Loucy (cell line): ENCODE measurements around the gene SRXN1.

Experiments used
- H2AFZ ChIP-seq: fragments of 200-600 bp; sonication (generic); 2 replicates; pipeline ENCODE4 v1.6.0; 2016; ENCODE audit warnings: antibody characterized with exemption, mild to moderate bottlenecking, low read length, moderate library complexity
- H3F3A ChIP-seq: fragments of 200-600 bp; 2 replicates; pipeline ENCODE4 v1.6.0; 2016; ENCODE audit warnings: antibody characterized with exemption, low read depth, mild to moderate bottlenecking
- H3K27me3 ChIP-seq: fragments of 200-600 bp; sonication (generic); 2 replicates; pipeline ENCODE4 v1.6.1; 2014; ENCODE audit warnings: low read length, mild to moderate bottlenecking; ENCODE audit not compliant: insufficient read depth, poor library complexity, severe bottlenecking
- H3K36me3 ChIP-seq: fragments of 200-600 bp; sonication (generic); 2 replicates; pipeline ENCODE4 v1.6.1; 2016; ENCODE audit warnings: low read length; ENCODE audit not compliant: insufficient read depth
- H3K4me1 ChIP-seq: fragments of 200-600 bp; sonication (generic); 2 replicates; pipeline ENCODE4 v1.5.1; 2014; ENCODE audit warnings: low read length, mild to moderate bottlenecking; ENCODE audit not compliant: insufficient read depth, poor library complexity, severe bottlenecking
- H3K4me2 ChIP-seq: fragments of 200-600 bp; sonication (generic); 2 replicates; pipeline ENCODE4 v1.6.0; 2014; ENCODE audit warnings: antibody characterized with exemption, low read length, low read depth, mild to moderate bottlenecking; ENCODE audit not compliant: poor library complexity, severe bottlenecking
- H3K4me3 ChIP-seq: fragments of 200-600 bp; sonication (generic); 2 replicates; pipeline ENCODE4 v1.5.1; 2014; ENCODE audit warnings: low read length, mild to moderate bottlenecking, mixed read lengths; ENCODE audit not compliant: poor library complexity, severe bottlenecking
- H3K79me2 ChIP-seq: fragments of 200-600 bp; sonication (generic); 2 replicates; pipeline ENCODE4 v1.6.1; 2014; ENCODE audit warnings: low read length; ENCODE audit not compliant: insufficient read depth
- H3K9ac ChIP-seq: fragments of 200-600 bp; sonication (generic); 2 replicates; pipeline ENCODE4 v1.6.0; 2014; ENCODE audit warnings: mild to moderate bottlenecking, low read depth, low read length, moderate library complexity; ENCODE audit not compliant: poor library complexity, severe bottlenecking
- H3K9me2 ChIP-seq: fragments of 200-600 bp; sonication (generic); replicated peaks from 2 replicates; pipeline ENCODE4 v1.6.1; 2016; ENCODE audit warnings: low read depth, low read length, mixed read lengths
- H3K9me3 ChIP-seq: fragments of 200-600 bp; sonication (generic); 2 replicates; pipeline ENCODE4 v1.6.1; 2014; ENCODE audit warnings: mild to moderate bottlenecking, antibody characterized with exemption, low read length, low read depth; ENCODE audit not compliant: insufficient read depth
- H4K20me1 ChIP-seq: fragments of 200-600 bp; sonication (generic); 2 replicates; pipeline ENCODE4 v1.6.0; 2014; ENCODE audit warnings: antibody characterized with exemption, low read length, mild to moderate bottlenecking; ENCODE audit not compliant: insufficient read depth, poor library complexity, severe bottlenecking
- CTCF ChIP-seq: fragments of 200-600 bp; sonication (generic); conservative IDR thresholded peaks from 2 replicates; pipeline ENCODE4 v1.5.1; 2014; ENCODE audit warnings: mild to moderate bottlenecking, antibody characterized with exemption, low read length
- EZH2phosphoT487 ChIP-seq: fragments of 200-600 bp; IDR thresholded peaks from 2 replicates; pipeline ENCODE4 v1.6.1; 2018; ENCODE audit warnings: antibody characterized with exemption, mild to moderate bottlenecking, moderate library complexity, borderline replicate concordance

Gene SRXN1

GRCh38 chr20:621125-621756 lies 31.8 kb downstream of the SRXN1 start:
- Histone ChIP-seq H3K4me2 (no peak overlapping the region), H3K4me1 (no peaks in the 10 kb centered on the region), H3K9me2 (no peaks in the 10 kb centered on the region), H2AFZ (no peak overlapping the region), H3K9me3 (no peaks in the 10 kb centered on the region), H3F3A (no peaks in the 10 kb centered on the region), H3K36me3 (no peaks in the 10 kb centered on the region), H3K27me3 (no peaks in the 10 kb centered on the region), H3K9ac (no peak overlapping the region), H3K4me3 (no peak overlapping the region), H3K79me2 (no peaks in the 10 kb centered on the region), H4K20me1 (no peaks in the 10 kb centered on the region)
- TF ChIP-seq EZH2phosphoT487: no peak
- no peak for TF ChIP-seq CTCF

- H3K36me3 ChIP-seq: no peaks in the 10 kb centered on the region
- H3K79me2 ChIP-seq: no peaks in the 10 kb centered on the region
- no peaks in the 10 kb centered on the region for H4K20me1 ChIP-seq
- no peak overlapping the region for H3K4me3 ChIP-seq
- H2AFZ ChIP-seq: no peak overlapping the region
- H3K9ac ChIP-seq: no peak overlapping the region
- H3K27me3 ChIP-seq: no peaks in the 10 kb centered on the region
- no peaks in the 10 kb centered on the region for H3F3A ChIP-seq
- H3K4me2 ChIP-seq: no peak overlapping the region
- no peaks in the 10 kb centered on the region for H3K9me3 ChIP-seq
- no peaks in the 10 kb centered on the region for H3K4me1 ChIP-seq
- no peak for TF ChIP-seq EZH2phosphoT487
- no peak for TF ChIP-seq CTCF
- H3K9me2 ChIP-seq: no peaks in the 10 kb centered on the region
Measured at GRCh38 chr20:620246-620645, 32.8 kb downstream of the SRXN1 start.

GRCh38 chr20:618980-619379 lies 34.0 kb downstream of the SRXN1 start:
- no peak overlapping the region for H3K4me2 ChIP-seq
- H4K20me1 ChIP-seq: no peaks in the 10 kb centered on the region
- no peaks in the 10 kb centered on the region for H3K36me3 ChIP-seq
- no peaks in the 10 kb centered on the region for H3K27me3 ChIP-seq
- no peaks in the 10 kb centered on the region for H3K9me2 ChIP-seq
- TF ChIP-seq CTCF: no peak
- TF ChIP-seq EZH2phosphoT487: no peak
- H2AFZ ChIP-seq: no peak overlapping the region
- H3K9me3 ChIP-seq: no peaks in the 10 kb centered on the region
- H3K9ac ChIP-seq: no peak overlapping the region
- H3F3A ChIP-seq: no peaks in the 10 kb centered on the region
- no peak overlapping the region for H3K4me3 ChIP-seq
- no peaks in the 10 kb centered on the region for H3K4me1 ChIP-seq
- no peaks in the 10 kb centered on the region for H3K79me2 ChIP-seq
